Esophagus squamous epithelium (tissue), 4 donors: ENCODE measurements around the gene PRMT1.

ENCODE experiments used
- CTCF ChIP-seq, 6 experiments: fragments of 450-650 bp in 4 of 6; fragments of 200-600 bp in 2 of 6; sonication (generic) in 2 of 6; IDR thresholded peaks; one replicate each; pipeline ENCODE4 v1.5.1; 2016 to 2019; ENCODE audit warnings: antibody characterized with exemption in 6 of 6, mild to moderate bottlenecking in 4 of 6, moderate library complexity in 4 of 6
- POLR2A ChIP-seq, 4 donors: fragments of 450-650 bp; IDR thresholded peaks; one replicate each; pipeline ENCODE4 v1.6.1; 2017; ENCODE audit warnings: antibody characterized with exemption in 4 of 4, mild to moderate bottlenecking in 4 of 4, moderate library complexity in 3 of 4

- TF ChIP-seq CTCF (IDR thresholded peaks at IDR 0.05) (no peak), POLR2A (IDR thresholded peaks at IDR 0.05) (no peak)
Observed at GRCh38 chr19:49679771-49680413, 2.8 kb downstream of the PRMT1 start.
